GM12878 (cell line): ENCODE data around the gene ARAP2. TPM values are rescaled to one million over a fixed set of nuclear protein-coding genes. Genes with fewer than 3 reads are reported as not detected.

ENCODE experiments used
- BCL3 ChIP-seq: IDR thresholded peaks from 2 replicates; pipeline ENCODE4 v1.6.1; 2011; ENCODE audit warnings: borderline replicate concordance, low read depth, mild to moderate bottlenecking, moderate library complexity, low read length; ENCODE audit not compliant: insufficient read depth, poor library complexity, severe bottlenecking
- BCLAF1 ChIP-seq: fragments of 450-650 bp; IDR thresholded peaks from 2 replicates; pipeline ENCODE4 v1.6.1; 2017; ENCODE audit warnings: antibody characterized with exemption, mild to moderate bottlenecking, moderate library complexity
- CREM ChIP-seq: IDR thresholded peaks from 2 replicates; pipeline ENCODE4 v1.6.1; 2014; ENCODE audit warnings: antibody characterized with exemption, low read depth
- CTCF ChIP-seq, 3 experiments: IDR thresholded peaks in 2 of 3; conservative IDR thresholded peaks in 1 of 3; 2 replicates each; pipeline ENCODE4 v1.5.1; 2011; ENCODE audit warnings: low read depth in 3 of 3, low read length in 3 of 3, mild to moderate bottlenecking in 3 of 3, control low read depth in 2 of 3, moderate library complexity in 2 of 3, inconsistent platforms in 1 of 3, mixed read lengths in 1 of 3; ENCODE audit not compliant: control insufficient read depth in 2 of 3, insufficient read depth in 1 of 3; ENCODE audit errors: extremely low read depth in 1 of 3
- EED ChIP-seq: sonication (generic); IDR thresholded peaks from 2 replicates; pipeline ENCODE4 v1.6.1; 2016; ENCODE audit warnings: antibody characterized with exemption, low read depth
- EP300 ChIP-seq, 2 experiments: fragments of 150-350 bp in 1 of 2; IDR thresholded peaks; 2 replicates each; pipeline ENCODE4 v1.6.1; 2011 to 2012; ENCODE audit warnings: low read depth in 2 of 2, low read length in 2 of 2, borderline replicate concordance in 1 of 2, improper control_type of control experiment in 1 of 2, inconsistent platforms in 1 of 2; ENCODE audit not compliant: control insufficient read depth in 1 of 2
- JUNB ChIP-seq: IDR thresholded peaks from 2 replicates; pipeline ENCODE4 v1.6.1; 2016; ENCODE audit warnings: antibody characterized with exemption, mild to moderate bottlenecking
- POU2F2 ChIP-seq: IDR thresholded peaks from 3 replicates; pipeline ENCODE4 v1.6.1; 2011; ENCODE audit warnings: low read depth, mild to moderate bottlenecking, low read length, borderline replicate concordance
- RBBP5 ChIP-seq: fragments of 200-600 bp; sonication (generic); conservative IDR thresholded peaks from 2 replicates; pipeline ENCODE4 v1.6.1; 2016
- RELB ChIP-seq: fragments of 450-650 bp; IDR thresholded peaks from 2 replicates; pipeline ENCODE4 v1.6.1; 2017; ENCODE audit warnings: low read depth, mild to moderate bottlenecking, moderate library complexity
- TAF1 ChIP-seq: IDR thresholded peaks from 2 replicates; pipeline ENCODE4 v1.6.1; 2011; ENCODE audit warnings: mild to moderate bottlenecking, low read depth, low read length, borderline replicate concordance
- ZBTB11 ChIP-seq: fragments of 450-650 bp; formaldehyde crosslinking; IDR thresholded peaks from 2 replicates; pipeline ENCODE4 v1.5.0; 2022; ENCODE audit warnings: mild to moderate bottlenecking, missing genetic modification characterization
- polyA plus RNA-seq, 11 experiments: library from polyadenylated mRNA; depleted of rRNA in 4 of 11; unstranded in 6 of 11; stranded (reverse) in 5 of 11; fragments of >200 nt; fragmentation: Nextera tagmentation in 4 of 11; fragmentation: Illumina TruSeq in 1 of 11; extraction: Ambion mirVana in 4 of 11; extraction: Trizol in 1 of 11; gene quantifications; 1 replicate in 1 of 11; 2 replicates in 10 of 11; pipeline versions ENCODE4 v1.2.1 to v1.2.3, GENCODE V29; 2011 to 2016; ENCODE audit warnings: inconsistent platforms in 2 of 11, missing spikeins in 2 of 11, low read depth in 1 of 11
- total RNA-seq, 4 experiments: library from RNA; depleted of rRNA in 3 of 4; stranded (reverse); fragments of >200 nt in 3 of 4; fragmentation: Illumina TruSeq in 1 of 4; extraction: Trizol in 1 of 4; gene quantifications; 2 replicates each; pipeline versions ENCODE4 v1.2.1 to v1.2.3, GENCODE V29; 2013 to 2021

The ARAP2 gene
- total and polyA plus RNA-seq, 10 of the 15 experiments (the other 5 are each of a cell fraction or from before 2014, with no cell fraction given), result 5.4 to 36.1 (median 12.2) TPM

GRCh38 chr4:36192922-36193321, 51.4 kb downstream of the ARAP2 start (continued):
- no peak for TF ChIP-seq RELB
- TF ChIP-seq BCLAF1, result no peak
- TF ChIP-seq CREM, result no peak
- TF ChIP-seq ZBTB11 (CRISPR knock-in tag), result no peak
- TF ChIP-seq BCL3, result no peak
- no peak for TF ChIP-seq EP300 (IDR thresholded peaks at IDR 0.05; ENCODE audit: borderline replicate concordance in 1 of 2, control insufficient read depth in 1 of 2, low read depth in 2 of 2, low read length in 2 of 2)
- TF ChIP-seq JUNB, result no peak
- TF ChIP-seq CTCF (IDR thresholded peaks at IDR 0.05 in 2 of 3, conservative IDR thresholded peaks at IDR 0.05 in 1 of 3; ENCODE audit: control insufficient read depth in 2 of 3, extremely low read depth in 1 of 3, insufficient read depth in 1 of 3, low read depth in 3 of 3, low read length in 3 of 3), result no peak
- TF ChIP-seq TAF1, result no peak
- no peak for TF ChIP-seq POU2F2
- no peak for TF ChIP-seq RBBP5
- no peak for TF ChIP-seq EED
